ENCODE results near the gene OPN1SW.

OPN1SW gene

GRCh38 chr7:128744366-128744905 is 31.2 kb downstream of the OPN1SW start:
- Histone ChIP-seq H3K4me3 (no peak overlapping the region), H3K27ac (no peak overlapping the region), H3K36me3 (ENCODE audit: insufficient read depth, low read length) (peaks cover 35% of the 10 kb centered on the region), H3K9me3 (ENCODE audit: low read depth, low read length) (no peaks in the 10 kb centered on the region), H3K9ac (ENCODE audit: insufficient read length) (no peak overlapping the region)
- no peak for DNase-seq (ENCODE audit: low read depth, low spot score)
- TF ChIP-seq FOXP2 (optimal IDR thresholded peaks at IDR 0.05; ENCODE audit: control extremely low read depth, extremely low read length, insufficient read depth) (no peak), EZH2 (IDR thresholded peaks at IDR 0.05) (no peak), POLR2AphosphoS5 (IDR thresholded peaks at IDR 0.05; ENCODE audit: borderline replicate concordance, low read depth, low read length) (no peak)

DNA sequence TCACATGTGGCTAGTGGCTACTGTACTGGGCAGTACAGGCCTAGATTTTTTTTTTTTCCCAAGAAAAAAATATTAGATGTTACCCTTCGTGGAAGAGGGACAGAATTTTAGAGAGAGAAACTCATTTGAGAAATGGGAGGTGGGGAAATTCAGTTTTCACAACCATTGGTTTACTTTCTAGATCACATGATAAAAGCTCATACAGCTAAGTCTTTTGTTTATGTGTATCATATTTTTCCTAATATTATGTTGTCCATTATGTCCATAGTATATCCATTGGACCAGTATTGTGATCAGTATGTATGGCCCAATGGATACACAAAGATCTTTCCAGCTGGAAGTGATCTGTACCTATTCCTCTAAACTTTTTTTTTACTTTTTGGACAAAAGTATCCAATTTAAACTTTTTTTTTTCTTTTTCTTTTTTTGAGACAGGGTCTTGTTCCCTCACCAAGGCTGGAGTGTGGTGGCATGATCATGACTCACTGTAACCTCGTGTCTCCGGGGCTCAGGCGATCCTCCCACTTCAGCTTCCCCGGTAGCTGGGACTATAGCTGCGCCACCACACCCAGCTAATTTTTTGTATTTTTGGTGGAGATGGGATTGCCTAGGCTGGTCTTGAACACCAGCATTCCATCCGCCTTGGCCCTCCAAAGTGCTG is 32.4 kb downstream of the OPN1SW start:
- peaks cover 23% of the 10 kb centered on the region for H3K36me3 ChIP-seq (ENCODE audit: insufficient read depth, low read length)
- TF ChIP-seq EZH2 (IDR thresholded peaks at IDR 0.05) (no peak), POLR2AphosphoS5 (IDR thresholded peaks at IDR 0.05; ENCODE audit: borderline replicate concordance, low read depth, low read length) (no peak), FOXP2 (optimal IDR thresholded peaks at IDR 0.05; ENCODE audit: control extremely low read depth, extremely low read length, insufficient read depth) (no peak)
- no peak overlapping the region for H3K4me3 ChIP-seq
- no peak for DNase-seq (ENCODE audit: low read depth, low spot score)
- no peak overlapping the region for H3K27ac ChIP-seq
- H3K9ac ChIP-seq (ENCODE audit: insufficient read length) = no peak overlapping the region
- no peaks in the 10 kb centered on the region for H3K9me3 ChIP-seq (ENCODE audit: low read depth, low read length)

DNA sequence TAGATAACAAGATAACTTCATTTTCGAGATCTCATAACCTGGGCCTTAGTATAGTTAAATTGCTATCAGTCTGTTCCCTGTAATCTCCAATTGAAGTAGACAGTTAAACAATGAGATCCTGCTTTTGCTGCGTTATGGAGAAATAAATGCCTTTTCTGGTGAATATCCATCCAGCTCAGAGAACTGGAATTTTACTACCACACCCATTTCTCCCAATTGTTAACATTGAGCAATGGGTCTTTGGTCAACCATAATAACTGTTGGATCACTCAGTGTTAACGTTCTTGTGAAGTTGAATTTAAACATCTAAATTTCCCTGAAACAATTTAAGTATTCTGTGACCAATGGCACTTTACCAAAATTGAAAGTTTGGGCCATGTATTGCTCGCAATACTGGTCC is 33.4 kb downstream of the OPN1SW start:
- H3K36me3 ChIP-seq (ENCODE audit: insufficient read depth, low read length) = peaks cover 13% of the 10 kb centered on the region
- no peak for DNase-seq (ENCODE audit: low read depth, low spot score)

DNA sequence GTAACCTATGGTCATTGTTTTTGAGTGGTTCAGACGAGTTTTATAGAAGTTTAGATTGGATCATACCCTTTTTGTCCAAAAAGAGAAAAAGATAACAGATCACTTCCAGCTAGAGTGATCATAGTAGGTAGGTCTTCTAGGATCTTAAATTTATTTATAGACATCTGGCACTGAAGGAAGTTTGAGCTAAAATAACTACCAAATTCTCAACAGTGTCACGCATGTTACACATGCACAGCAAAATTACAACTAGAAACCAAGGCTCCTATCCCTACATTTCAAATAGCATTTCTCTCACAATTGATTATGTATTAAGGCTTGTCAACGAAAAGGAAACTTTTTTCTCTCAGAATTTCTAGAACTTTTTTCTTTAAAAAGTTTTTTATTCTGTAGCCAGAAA is 34.1 kb downstream of the OPN1SW start:
- no peak overlapping the region for H3K27ac ChIP-seq
- DNase-seq (ENCODE audit: low read depth, low spot score) = no peak
- no peak for TF ChIP-seq FOXP2 (optimal IDR thresholded peaks at IDR 0.05; ENCODE audit: control extremely low read depth, extremely low read length, insufficient read depth)
- TF ChIP-seq EZH2 (IDR thresholded peaks at IDR 0.05) = no peak
- TF ChIP-seq POLR2AphosphoS5 (IDR thresholded peaks at IDR 0.05; ENCODE audit: borderline replicate concordance, low read depth, low read length) = no peak
- H3K9ac ChIP-seq (ENCODE audit: insufficient read length) = no peak overlapping the region
- no peaks in the 10 kb centered on the region for H3K9me3 ChIP-seq (ENCODE audit: low read depth, low read length)
- peaks cover 11% of the 10 kb centered on the region; the same call in 1 of the 2 replicates for H3K36me3 ChIP-seq (ENCODE audit: insufficient read depth, low read length)
- peak overlapping the region; percentile 96; the same call in 1 of the 2 replicates for H3K4me3 ChIP-seq

More for the DNA sequence above, 33.4 kb downstream of the OPN1SW start:
- Histone ChIP-seq H3K4me3 (no peak overlapping the region), H3K9ac (ENCODE audit: insufficient read length) (no peak overlapping the region), H3K27ac (no peak overlapping the region), H3K9me3 (ENCODE audit: low read depth, low read length) (no peaks in the 10 kb centered on the region)
- no peak for TF ChIP-seq EZH2 (IDR thresholded peaks at IDR 0.05)
- no peak for TF ChIP-seq FOXP2 (optimal IDR thresholded peaks at IDR 0.05; ENCODE audit: control extremely low read depth, extremely low read length, insufficient read depth)
- no peak for TF ChIP-seq POLR2AphosphoS5 (IDR thresholded peaks at IDR 0.05; ENCODE audit: borderline replicate concordance, low read depth, low read length)

- DNase-seq (ENCODE audit: low read depth, low spot score) = no peak
- peak overlapping the region; percentile 96 for H3K4me3 ChIP-seq
- TF ChIP-seq POLR2AphosphoS5 (IDR thresholded peaks at IDR 0.05; ENCODE audit: borderline replicate concordance, low read depth, low read length) (no peak), EZH2 (IDR thresholded peaks at IDR 0.05) (no peak)
Measured at GRCh38 chr7:128740996-128741395, 34.6 kb downstream of the OPN1SW start.

GRCh38 chr7:128739990-128740682 is 35.5 kb downstream of the OPN1SW start:
- TF ChIP-seq POLR2AphosphoS5 (IDR thresholded peaks at IDR 0.05; ENCODE audit: borderline replicate concordance, low read depth, low read length) (no peak), EZH2 (IDR thresholded peaks at IDR 0.05) (no peak), FOXP2 (optimal IDR thresholded peaks at IDR 0.05; ENCODE audit: control extremely low read depth, extremely low read length, insufficient read depth) (no peak)
- Histone ChIP-seq H3K9ac (ENCODE audit: insufficient read length) (peak overlapping the region; percentile 88), H3K4me3 (peak overlapping the region; percentile 96), H3K9me3 (ENCODE audit: low read depth, low read length) (no peaks in the 10 kb centered on the region), H3K27ac (no peak overlapping the region), H3K36me3 (ENCODE audit: insufficient read depth, low read length) (peaks cover 9% of the 10 kb centered on the region; the same call in 1 of the 2 replicates)
- DNase-seq (ENCODE audit: low read depth, low spot score) = no peak

More at GRCh38 chr7:128740996-128741395, 34.6 kb downstream of the OPN1SW start:
- no peak overlapping the region for H3K9ac ChIP-seq (ENCODE audit: insufficient read length)
- no peak overlapping the region for H3K27ac ChIP-seq
- H3K9me3 ChIP-seq (ENCODE audit: low read depth, low read length) = no peaks in the 10 kb centered on the region
- peaks cover 11% of the 10 kb centered on the region; the same call in 1 of the 2 replicates for H3K36me3 ChIP-seq (ENCODE audit: insufficient read depth, low read length)

DNA sequence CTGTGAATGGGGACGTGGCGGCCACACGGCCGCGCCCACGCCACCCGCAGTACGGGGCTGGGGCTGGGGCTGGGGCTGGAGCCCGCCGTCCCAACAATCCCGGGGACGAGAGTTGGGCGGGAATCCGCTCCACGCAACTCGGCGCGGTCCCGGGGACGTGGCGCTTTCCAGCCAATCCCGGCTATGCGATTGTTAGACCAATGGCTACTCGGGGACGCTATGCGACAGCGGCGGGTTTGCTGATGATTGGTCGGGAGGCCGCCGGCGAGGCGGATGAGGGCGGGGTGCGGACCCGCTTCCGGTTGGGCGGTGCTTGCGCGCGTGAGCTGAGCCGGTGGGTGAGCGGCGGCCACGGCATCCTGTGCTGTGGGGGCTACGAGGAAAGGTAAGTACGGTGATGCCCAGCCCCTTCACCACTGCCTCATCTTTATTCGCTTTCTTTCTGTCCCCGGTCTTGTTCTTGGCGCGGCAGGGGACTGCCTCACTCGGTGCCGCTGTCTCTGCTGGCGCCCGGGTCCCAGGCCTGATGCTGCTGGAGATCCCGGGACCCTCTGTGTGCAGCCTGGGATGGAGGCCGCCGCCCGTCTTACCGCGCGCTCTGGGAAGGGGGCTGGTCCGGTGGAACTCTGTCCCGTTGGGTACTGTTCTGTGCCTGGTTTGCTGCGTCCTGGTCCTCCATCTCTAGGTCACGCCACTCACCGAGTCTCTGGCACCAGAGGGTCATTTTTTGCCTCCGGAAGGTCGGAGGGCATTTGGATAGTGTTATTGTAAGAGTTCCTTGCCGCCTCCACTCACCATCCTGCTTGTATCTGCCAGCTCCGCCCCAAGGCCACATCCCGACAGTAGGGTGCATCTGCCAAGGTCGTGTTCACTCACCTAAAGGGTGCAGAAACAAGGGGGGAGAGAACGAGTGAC is 36.3 kb downstream of the OPN1SW start, which contains the start of gene CALU:
TSS of gene CALU (plus strand) at position 312 of the 915 bp plus-strand sequence. CDS start 9,225 bp downstream, outside the sequence.
- TF ChIP-seq POLR2AphosphoS5 (IDR thresholded peaks at IDR 0.05; ENCODE audit: borderline replicate concordance, low read depth, low read length) = peak; percentile 94
- TF ChIP-seq EZH2 (IDR thresholded peaks at IDR 0.05) = no peak
- no peak for TF ChIP-seq FOXP2 (optimal IDR thresholded peaks at IDR 0.05; ENCODE audit: control extremely low read depth, extremely low read length, insufficient read depth)
- peak; percentile 75 for DNase-seq (ENCODE audit: low read depth, low spot score)
- H3K27ac ChIP-seq = peak within 1 kb of the TSS; percentile 66
- peaks cover 7% of the 10 kb centered on the region; the same call in 1 of the 2 replicates for H3K36me3 ChIP-seq (ENCODE audit: insufficient read depth, low read length)
- H3K9ac ChIP-seq (ENCODE audit: insufficient read length) = peak within 1 kb of the TSS; percentile 88
- H3K4me3 ChIP-seq = peak within 1 kb of the TSS; percentile 96
- no peaks in the 10 kb centered on the region for H3K9me3 ChIP-seq (ENCODE audit: low read depth, low read length)
